ENCODE measurements around the gene GATD1. TPM values are rescaled to one million over a fixed set of nuclear protein-coding genes. Genes with fewer than 3 reads are reported as not detected.

Gene GATD1
- total RNA-seq, 4 donors from 2014 or later = 27.2 to 68.2 (median 46.0) TPM

- H3K27ac ChIP-seq = peak overlapping the region; percentile 58
- H3K36me3 ChIP-seq = peaks cover 73% of the 10 kb centered on the region
- TF ChIP-seq EP300 (IDR thresholded peaks at IDR 0.05) (no peak), POLR2AphosphoS5 (IDR thresholded peaks at IDR 0.05) (no peak), POLR2A (IDR thresholded peaks at IDR 0.05) (no peak)
- TF ChIP-seq, protein P1, sequence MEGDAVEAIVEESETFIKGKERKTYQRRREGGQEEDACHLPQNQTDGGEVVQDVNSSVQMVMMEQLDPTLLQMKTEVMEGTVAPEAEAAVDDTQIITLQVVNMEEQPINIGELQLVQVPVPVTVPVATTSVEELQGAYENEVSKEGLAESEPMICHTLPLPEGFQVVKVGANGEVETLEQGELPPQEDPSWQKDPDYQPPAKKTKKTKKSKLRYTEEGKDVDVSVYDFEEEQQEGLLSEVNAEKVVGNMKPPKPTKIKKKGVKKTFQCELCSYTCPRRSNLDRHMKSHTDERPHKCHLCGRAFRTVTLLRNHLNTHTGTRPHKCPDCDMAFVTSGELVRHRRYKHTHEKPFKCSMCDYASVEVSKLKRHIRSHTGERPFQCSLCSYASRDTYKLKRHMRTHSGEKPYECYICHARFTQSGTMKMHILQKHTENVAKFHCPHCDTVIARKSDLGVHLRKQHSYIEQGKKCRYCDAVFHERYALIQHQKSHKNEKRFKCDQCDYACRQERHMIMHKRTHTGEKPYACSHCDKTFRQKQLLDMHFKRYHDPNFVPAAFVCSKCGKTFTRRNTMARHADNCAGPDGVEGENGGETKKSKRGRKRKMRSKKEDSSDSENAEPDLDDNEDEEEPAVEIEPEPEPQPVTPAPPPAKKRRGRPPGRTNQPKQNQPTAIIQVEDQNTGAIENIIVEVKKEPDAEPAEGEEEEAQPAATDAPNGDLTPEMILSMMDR (IDR thresholded peaks at IDR 0.05) = no peak
- no peak overlapping the region for H3K4me3 ChIP-seq
- peaks cover 20% of the 10 kb centered on the region for H3K4me1 ChIP-seq
- H3K9me3 ChIP-seq = no peaks in the 10 kb centered on the region
- H3K27me3 ChIP-seq = no peaks in the 10 kb centered on the region
- DNase-seq (ENCODE audit: low spot score in 2 of 2) = no peak
- 79% methylated on average over 16 of the region's 22 CpGs for WGBS
Observed at GRCh38 chr11:763549-764321, 13.6 kb downstream of the GATD1 start.

DNA sequence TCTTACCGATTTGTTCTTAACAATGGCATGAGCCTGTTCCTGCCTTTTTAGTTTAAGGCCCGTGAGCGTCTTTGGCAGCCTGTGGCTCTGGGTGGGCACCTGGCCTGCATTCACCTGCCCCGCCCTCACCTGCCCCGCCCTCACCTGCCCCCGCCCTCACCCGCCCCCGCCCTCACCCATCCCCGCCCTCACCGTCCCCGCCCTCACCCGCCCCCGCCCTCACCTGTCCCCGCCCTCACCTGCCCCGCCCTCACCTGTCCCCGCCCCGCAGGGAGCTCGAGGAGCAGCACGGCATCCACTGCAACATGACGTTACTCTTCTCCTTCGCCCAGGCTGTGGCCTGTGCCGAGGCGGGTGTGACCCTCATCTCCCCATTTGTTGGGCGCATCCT is 14.2 kb downstream of the GATD1 start:
- DNase-seq (ENCODE audit: low spot score in 2 of 2) = no peak

GRCh38 chr11:762421-763072 is 14.7 kb downstream of the GATD1 start:
- WGBS = 23% methylated on average over 4 of the region's 10 CpGs
- peak in 1 of 2 donors; percentile 66 for DNase-seq (ENCODE audit: low spot score in 2 of 2)
- no peak for TF ChIP-seq POLR2A (IDR thresholded peaks at IDR 0.05)
- TF ChIP-seq, protein P1 (IDR thresholded peaks at IDR 0.05) = no peak
- TF ChIP-seq POLR2AphosphoS5 (IDR thresholded peaks at IDR 0.05) = no peak
- TF ChIP-seq EP300 (IDR thresholded peaks at IDR 0.05) = no peak
- Histone ChIP-seq H3K27me3 (no peaks in the 10 kb centered on the region), H3K9me3 (no peaks in the 10 kb centered on the region), H3K27ac (peak overlapping the region; percentile 69), H3K4me3 (no peak overlapping the region), H3K36me3 (peaks cover 83% of the 10 kb centered on the region), H3K4me1 (peaks cover 20% of the 10 kb centered on the region)

More for the DNA sequence above, 14.2 kb downstream of the GATD1 start:
- TF ChIP-seq EP300 (IDR thresholded peaks at IDR 0.05) (no peak), POLR2AphosphoS5 (IDR thresholded peaks at IDR 0.05) (no peak), POLR2A (IDR thresholded peaks at IDR 0.05) (no peak)
- TF ChIP-seq, protein P1 (IDR thresholded peaks at IDR 0.05) = no peak
- 56% methylated on average over 21 of the region's 24 CpGs for WGBS
- H3K27ac ChIP-seq = peak overlapping the region; percentile 69
- H3K36me3 ChIP-seq = peaks cover 79% of the 10 kb centered on the region
- no peaks in the 10 kb centered on the region for H3K9me3 ChIP-seq
- peaks cover 20% of the 10 kb centered on the region for H3K4me1 ChIP-seq
- H3K27me3 ChIP-seq = no peaks in the 10 kb centered on the region
- no peak overlapping the region for H3K4me3 ChIP-seq

- TF ChIP-seq POLR2A (IDR thresholded peaks at IDR 0.05) = no peak
- Histone ChIP-seq H3K9me3 (no peaks in the 10 kb centered on the region), H3K36me3 (peaks cover 83% of the 10 kb centered on the region), H3K4me3 (no peak overlapping the region), H3K27ac (no peak overlapping the region), H3K4me1 (peaks cover 20% of the 10 kb centered on the region), H3K27me3 (no peaks in the 10 kb centered on the region)
- no peak for DNase-seq (ENCODE audit: low spot score in 2 of 2)
- 84% methylated on average over 8 of the region's 8 CpGs for WGBS
Observed at GRCh38 chr11:761526-762108, 15.7 kb downstream of the GATD1 start.

- Histone ChIP-seq H3K27ac (no peak overlapping the region), H3K4me1 (peaks cover 20% of the 10 kb centered on the region), H3K9me3 (no peaks in the 10 kb centered on the region), H3K27me3 (no peaks in the 10 kb centered on the region), H3K4me3 (no peak overlapping the region), H3K36me3 (peaks cover 88% of the 10 kb centered on the region)
- DNase-seq (ENCODE audit: low spot score in 2 of 2) = no peak
- TF ChIP-seq, protein P1 (IDR thresholded peaks at IDR 0.05) = no peak
- TF ChIP-seq POLR2A (IDR thresholded peaks at IDR 0.05) (no peak), POLR2AphosphoS5 (IDR thresholded peaks at IDR 0.05) (no peak), EP300 (IDR thresholded peaks at IDR 0.05) (no peak)
Observed at GRCh38 chr11:760236-760635, 17.1 kb downstream of the GATD1 start.
